ENCODE data around the gene APBA1. TPM values are rescaled to one million over a fixed set of nuclear protein-coding genes. Genes with fewer than 3 reads are reported as not detected.

APBA1 gene
- total RNA-seq, 4 donors from 2014 or later = 1.3 to 8.0 (median 1.7) TPM

DNA sequence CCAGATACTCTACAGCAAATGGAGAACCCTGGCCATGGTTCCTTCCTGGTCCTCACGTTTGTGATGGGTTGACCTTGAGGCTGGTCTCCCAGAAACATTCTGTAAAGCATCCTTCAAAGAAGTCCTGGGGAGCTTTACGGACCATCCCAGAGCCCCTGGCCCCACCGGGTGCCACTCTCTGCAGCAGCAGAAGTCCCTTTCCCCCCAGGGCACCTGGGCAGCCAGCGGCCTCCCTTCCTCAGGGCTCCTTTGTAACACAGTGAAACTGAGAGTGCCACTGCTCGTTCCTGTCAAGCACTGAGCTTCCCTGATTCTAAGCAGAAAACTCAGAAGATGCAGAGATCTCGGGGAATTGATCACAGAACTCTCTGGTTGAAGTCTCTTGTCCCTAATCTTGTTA lies 242.9 kb downstream of the APBA1 start:
- WGBS, 2 donors = 62 to 79% methylated on average over 4 to 5 of the region's 6 CpGs
- no peaks in the 10 kb centered on the region for H3K36me3 ChIP-seq
- H3K27ac ChIP-seq = no peak overlapping the region
- TF ChIP-seq POLR2A (IDR thresholded peaks at IDR 0.05) = no peak
- no peak for TF ChIP-seq CTCF (IDR thresholded peaks at IDR 0.05)
- H3K27me3 ChIP-seq = no peaks in the 10 kb centered on the region
- intact Hi-C loops (cut with DNase I) = loop anchor here (10.0 kb wide), 1 partner anchor 446 kb away; no protein-coding TSS in a partner anchor
- no peaks in the 10 kb centered on the region for H3K4me1 ChIP-seq
- H3K4me3 ChIP-seq = no peak overlapping the region
- no peaks in the 10 kb centered on the region for H3K9me3 ChIP-seq
- DNase-seq = no peak

- no peaks in the 10 kb centered on the region for H3K27me3 ChIP-seq
- intact Hi-C loops (cut with DNase I) = loop anchor here (10.0 kb wide), 1 partner anchor 447 kb away; no protein-coding TSS in a partner anchor
- WGBS, 2 donors = 85 to 87% methylated on average over 3 to 11 of the region's 15 CpGs
Measured at GRCh38 chr9:69428017-69428785, 244.0 kb downstream of the APBA1 start.

GRCh38 chr9:69427286-69427685 lies 244.9 kb downstream of the APBA1 start:
- TF ChIP-seq POLR2A (IDR thresholded peaks at IDR 0.05) (no peak), CTCF (IDR thresholded peaks at IDR 0.05) (no peak)
- DNase-seq = no peak
- no peaks in the 10 kb centered on the region for H3K36me3 ChIP-seq
- no peak overlapping the region for H3K27ac ChIP-seq
- no peaks in the 10 kb centered on the region for H3K9me3 ChIP-seq
- 66 to 67% methylated on average over 3 to 4 of the region's 4 CpGs for WGBS, 2 donors
- no peaks in the 10 kb centered on the region for H3K4me1 ChIP-seq
- no peaks in the 10 kb centered on the region for H3K27me3 ChIP-seq
- H3K4me3 ChIP-seq = no peak overlapping the region
- intact Hi-C loops (cut with DNase I) = loop anchor here (10.0 kb wide), 1 partner anchor 448 kb away; no protein-coding TSS in a partner anchor

More at GRCh38 chr9:69428017-69428785, 244.0 kb downstream of the APBA1 start:
- DNase-seq = no peak
- no peak for TF ChIP-seq POLR2A (IDR thresholded peaks at IDR 0.05)
- TF ChIP-seq CTCF (IDR thresholded peaks at IDR 0.05) = no peak
- Histone ChIP-seq H3K4me1 (no peaks in the 10 kb centered on the region), H3K4me3 (no peak overlapping the region), H3K27ac (no peak overlapping the region), H3K36me3 (no peaks in the 10 kb centered on the region), H3K9me3 (no peaks in the 10 kb centered on the region)

- H3K27me3 ChIP-seq = no peaks in the 10 kb centered on the region
- H3K9me3 ChIP-seq = no peaks in the 10 kb centered on the region
- H3K36me3 ChIP-seq = no peaks in the 10 kb centered on the region
- DNase-seq = no peak
- TF ChIP-seq CTCF (IDR thresholded peaks at IDR 0.05) = no peak
- TF ChIP-seq POLR2A (IDR thresholded peaks at IDR 0.05) = no peak
- H3K4me1 ChIP-seq = no peaks in the 10 kb centered on the region
- no peak overlapping the region for H3K4me3 ChIP-seq
- no peak overlapping the region for H3K27ac ChIP-seq
- intact Hi-C loops (cut with DNase I) = loop anchor here (10.0 kb wide), 1 partner anchor 450 kb away; no protein-coding TSS in a partner anchor
- WGBS, 2 donors = 81 to 88% methylated on average over 9 to 16 of the region's 17 CpGs
Measured at GRCh38 chr9:69425136-69425801, 246.9 kb downstream of the APBA1 start.
